ENCODE data around the gene FSTL1. TPM values are rescaled to one million over a fixed set of nuclear protein-coding genes. Genes with fewer than 3 reads are reported as not detected.

Gene FSTL1
- total RNA-seq, 1 experiment from 2014 or later: 20.7 TPM

GRCh38 chr3:120446891-120447668 is 3.7 kb downstream of the FSTL1 start:
- H3K9me2 ChIP-seq (ENCODE audit: insufficient read depth): no peaks in the 10 kb centered on the region
- TF ChIP-seq CEBPB (IDR thresholded peaks at IDR 0.05; ENCODE audit: low read depth) (no peak), SP1 (IDR thresholded peaks at IDR 0.05; ENCODE audit: low read depth) (no peak), ZNF274 (IDR thresholded peaks at IDR 0.05; ENCODE audit: low read depth, low read length) (no peak), SRF (IDR thresholded peaks at IDR 0.05; ENCODE audit: low read depth) (no peak), ZFX (IDR thresholded peaks at IDR 0.05) (no peak), RAD21 (IDR thresholded peaks at IDR 0.05; ENCODE audit: low read depth) (no peak), YY1 (IDR thresholded peaks at IDR 0.05; ENCODE audit: extremely low read depth, insufficient replicate concordance, low read depth, low read length) (no peak)
- H3K4me3 ChIP-seq (replicated peaks in 1 of 2; ENCODE audit: low read depth in 1 of 2, low read length in 2 of 2): no peak overlapping the region
- H3K27me3 ChIP-seq (ENCODE audit: insufficient read depth, low read length): no peaks in the 10 kb centered on the region
- peaks cover 0 to 16% of the 10 kb centered on the region in 2 experiments; a peak in 2 of 4 replicates for H3K4me1 ChIP-seq (ENCODE audit: control insufficient read depth in 1 of 2, insufficient read depth in 2 of 2, low read length in 2 of 2)
- POLR2A ChIA-PET: no interaction called here
- ATAC-seq (no peak), DNase-seq (ENCODE audit: low read depth, low spot score) (no peak)
- no peaks in the 10 kb centered on the region for H3K9me3 ChIP-seq (ENCODE audit: control insufficient read depth in 1 of 2, insufficient read depth in 1 of 2, low read depth in 1 of 2, low read length in 2 of 2)
- no peaks in the 10 kb centered on the region for H4K20me1 ChIP-seq (ENCODE audit: insufficient read depth)
- intact Hi-C loops (cut with micrococcal nuclease): no loop called here
- no peaks in the 10 kb centered on the region for H3K36me3 ChIP-seq (ENCODE audit: control insufficient read depth in 1 of 2, insufficient read depth in 2 of 2, low read length in 2 of 2)
- no peaks in the 10 kb centered on the region for H3K79me2 ChIP-seq (ENCODE audit: insufficient read depth, low read length)
- RAD21 ChIA-PET (ENCODE audit: low non-redundant PET in 1 of 2, low total read pairs in 2 of 2, uncharacterized antibody in 2 of 2, unreplicated experiment in 2 of 2): no interaction called here
- CTCF ChIA-PET: no interaction called here
- no peak overlapping the region for H3K4me2 ChIP-seq (ENCODE audit: low read length)
- no peak overlapping the region for H3K27ac ChIP-seq (ENCODE audit: low read depth, low read length)
- no peak overlapping the region for H2AFZ ChIP-seq (ENCODE audit: low read depth, low read length, poor library complexity, severe bottlenecking)
- no peak overlapping the region for H3K9ac ChIP-seq (ENCODE audit: low read length)
- no TSS peak for BruUV-seq (replicated peaks)

GRCh38 chr3:120445654-120446053 is 5.1 kb downstream of the FSTL1 start:
- DNase-seq (ENCODE audit: low read depth, low spot score): no peak
- no peak for ATAC-seq
- ChIA-PET RAD21 (ENCODE audit: low non-redundant PET in 1 of 2, low total read pairs in 2 of 2, uncharacterized antibody in 2 of 2, unreplicated experiment in 2 of 2) (no interaction called here), POLR2A (no interaction called here), CTCF (interaction anchor here (0.7 to 1.7 kb wide), 4 partner anchors 9 to 28 kb away, joined by 3 to 7 read pairs (median 4); no protein-coding TSS in a partner anchor)
- Histone ChIP-seq H2AFZ (ENCODE audit: low read depth, low read length, poor library complexity, severe bottlenecking) (no peak overlapping the region), H4K20me1 (ENCODE audit: insufficient read depth) (no peaks in the 10 kb centered on the region), H3K27ac (ENCODE audit: low read depth, low read length) (no peak overlapping the region), H3K4me2 (ENCODE audit: low read length) (no peak overlapping the region), H3K36me3 (ENCODE audit: control insufficient read depth in 1 of 2, insufficient read depth in 2 of 2, low read length in 2 of 2) (no peaks in the 10 kb centered on the region; a peak in 1 of 4 replicates), H3K79me2 (ENCODE audit: insufficient read depth, low read length) (no peaks in the 10 kb centered on the region), H3K9ac (ENCODE audit: low read length) (no peak overlapping the region), H3K9me2 (ENCODE audit: insufficient read depth) (no peaks in the 10 kb centered on the region), H3K4me1 (ENCODE audit: control insufficient read depth in 1 of 2, insufficient read depth in 2 of 2, low read length in 2 of 2) (peaks cover 0 to 16% of the 10 kb centered on the region in 2 experiments; a peak in 2 of 4 replicates), H3K9me3 (ENCODE audit: control insufficient read depth in 1 of 2, insufficient read depth in 1 of 2, low read depth in 1 of 2, low read length in 2 of 2) (no peaks in the 10 kb centered on the region), H3K4me3 (replicated peaks in 1 of 2; ENCODE audit: low read depth in 1 of 2, low read length in 2 of 2) (no peak overlapping the region), H3K27me3 (ENCODE audit: insufficient read depth, low read length) (no peaks in the 10 kb centered on the region)
- intact Hi-C loops (cut with micrococcal nuclease): no loop called here
- TF ChIP-seq REST (IDR thresholded peaks at IDR 0.05; ENCODE audit: low read depth) (no peak), RAD21 (IDR thresholded peaks at IDR 0.05; ENCODE audit: low read depth) (no peak), SP1 (IDR thresholded peaks at IDR 0.05; ENCODE audit: low read depth) (no peak), ELF1 (IDR thresholded peaks at IDR 0.05; ENCODE audit: borderline replicate concordance, low read depth) (no peak)
- no TSS peak for BruUV-seq (replicated peaks)

Data from HCT116 (cell line).